GM12865 (cell line): ENCODE data around the gene SNX20.

Source experiments
- DNase-seq: peaks from one replicate; pipeline ENCODE4 v3.0.0; 2010; ENCODE audit warnings: low read depth
- H3K4me3 ChIP-seq: 2 replicates; pipeline ENCODE4 v1.5.1; 2011; ENCODE audit warnings: mild to moderate bottlenecking, low read depth, low read length, control low read depth
- TF ChIP-seq, protein P1 (sequence below): IDR thresholded peaks from 2 replicates; pipeline ENCODE4 v1.5.1; 2011; ENCODE audit warnings: low read length, control low read depth, low read depth, inconsistent platforms; ENCODE audit not compliant: insufficient read depth; ENCODE audit errors: missing control alignments

SNX20 gene

DNA sequence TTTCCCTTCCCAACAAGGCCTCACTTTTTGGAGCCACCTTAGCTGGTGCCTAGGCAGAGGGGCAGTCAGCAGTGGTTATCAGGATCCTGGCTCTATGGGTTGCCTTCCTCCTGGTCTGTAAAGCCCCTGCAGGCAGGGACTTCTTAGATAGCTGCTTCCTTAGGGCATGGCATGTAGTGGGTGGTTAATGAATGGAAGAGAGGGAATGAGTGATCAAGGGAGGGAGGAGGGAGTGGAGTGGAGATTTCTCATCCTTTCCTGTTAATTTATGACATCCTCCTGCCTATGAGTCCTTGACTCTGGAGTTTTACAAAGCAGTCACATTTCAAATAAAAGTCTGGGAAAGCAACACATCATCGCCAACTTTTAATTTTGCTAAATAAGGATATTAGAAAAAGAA, 40.7 kb downstream of the SNX20 start:
- TF ChIP-seq, protein P1, sequence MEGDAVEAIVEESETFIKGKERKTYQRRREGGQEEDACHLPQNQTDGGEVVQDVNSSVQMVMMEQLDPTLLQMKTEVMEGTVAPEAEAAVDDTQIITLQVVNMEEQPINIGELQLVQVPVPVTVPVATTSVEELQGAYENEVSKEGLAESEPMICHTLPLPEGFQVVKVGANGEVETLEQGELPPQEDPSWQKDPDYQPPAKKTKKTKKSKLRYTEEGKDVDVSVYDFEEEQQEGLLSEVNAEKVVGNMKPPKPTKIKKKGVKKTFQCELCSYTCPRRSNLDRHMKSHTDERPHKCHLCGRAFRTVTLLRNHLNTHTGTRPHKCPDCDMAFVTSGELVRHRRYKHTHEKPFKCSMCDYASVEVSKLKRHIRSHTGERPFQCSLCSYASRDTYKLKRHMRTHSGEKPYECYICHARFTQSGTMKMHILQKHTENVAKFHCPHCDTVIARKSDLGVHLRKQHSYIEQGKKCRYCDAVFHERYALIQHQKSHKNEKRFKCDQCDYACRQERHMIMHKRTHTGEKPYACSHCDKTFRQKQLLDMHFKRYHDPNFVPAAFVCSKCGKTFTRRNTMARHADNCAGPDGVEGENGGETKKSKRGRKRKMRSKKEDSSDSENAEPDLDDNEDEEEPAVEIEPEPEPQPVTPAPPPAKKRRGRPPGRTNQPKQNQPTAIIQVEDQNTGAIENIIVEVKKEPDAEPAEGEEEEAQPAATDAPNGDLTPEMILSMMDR: no peak
- H3K4me3 ChIP-seq: no peak overlapping the region
- no peak for DNase-seq

DNA sequence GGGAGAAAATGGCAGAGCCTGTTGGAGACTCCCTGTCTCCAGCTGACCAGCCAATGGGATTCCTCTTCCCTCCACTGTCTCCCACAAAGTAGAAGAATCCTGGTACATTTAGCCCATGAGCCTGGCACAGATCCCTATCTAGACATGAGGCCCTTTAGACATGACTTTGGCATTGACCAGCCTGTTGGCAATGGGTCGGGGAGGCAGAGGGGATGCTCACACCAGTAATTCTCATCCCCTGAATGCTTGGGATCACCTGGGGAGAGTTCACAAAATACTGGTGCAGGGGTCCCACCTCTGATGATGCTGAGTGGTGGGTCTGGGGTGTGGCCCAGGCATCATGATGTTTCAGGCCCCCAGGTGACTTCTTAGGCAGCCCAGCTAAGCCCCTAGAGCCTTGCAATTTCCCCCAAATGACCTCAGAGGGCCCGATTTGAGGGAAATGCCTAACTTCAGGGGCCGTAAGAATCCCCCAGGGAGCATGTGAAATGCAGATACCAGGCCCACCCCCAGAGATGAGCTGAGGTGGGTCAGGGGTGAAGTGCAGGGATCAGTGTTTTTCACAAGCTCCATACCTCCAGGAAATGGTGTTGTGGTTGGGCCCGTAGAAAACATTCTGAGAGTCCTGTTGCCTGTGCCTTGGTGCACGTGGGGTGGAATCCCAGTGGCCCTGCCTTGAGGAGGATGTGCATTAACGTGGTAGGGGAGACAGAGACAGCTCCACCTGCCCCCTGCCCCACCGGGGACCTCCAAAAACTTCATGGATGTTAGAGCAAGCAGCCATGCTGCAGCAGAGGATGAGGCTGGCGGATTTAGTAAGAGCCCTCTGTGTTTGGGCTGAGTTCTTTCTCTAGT, 42.1 kb downstream of the SNX20 start:
- TF ChIP-seq, protein P1: no peak
- no peak for DNase-seq
- H3K4me3 ChIP-seq: no peak overlapping the region

DNA sequence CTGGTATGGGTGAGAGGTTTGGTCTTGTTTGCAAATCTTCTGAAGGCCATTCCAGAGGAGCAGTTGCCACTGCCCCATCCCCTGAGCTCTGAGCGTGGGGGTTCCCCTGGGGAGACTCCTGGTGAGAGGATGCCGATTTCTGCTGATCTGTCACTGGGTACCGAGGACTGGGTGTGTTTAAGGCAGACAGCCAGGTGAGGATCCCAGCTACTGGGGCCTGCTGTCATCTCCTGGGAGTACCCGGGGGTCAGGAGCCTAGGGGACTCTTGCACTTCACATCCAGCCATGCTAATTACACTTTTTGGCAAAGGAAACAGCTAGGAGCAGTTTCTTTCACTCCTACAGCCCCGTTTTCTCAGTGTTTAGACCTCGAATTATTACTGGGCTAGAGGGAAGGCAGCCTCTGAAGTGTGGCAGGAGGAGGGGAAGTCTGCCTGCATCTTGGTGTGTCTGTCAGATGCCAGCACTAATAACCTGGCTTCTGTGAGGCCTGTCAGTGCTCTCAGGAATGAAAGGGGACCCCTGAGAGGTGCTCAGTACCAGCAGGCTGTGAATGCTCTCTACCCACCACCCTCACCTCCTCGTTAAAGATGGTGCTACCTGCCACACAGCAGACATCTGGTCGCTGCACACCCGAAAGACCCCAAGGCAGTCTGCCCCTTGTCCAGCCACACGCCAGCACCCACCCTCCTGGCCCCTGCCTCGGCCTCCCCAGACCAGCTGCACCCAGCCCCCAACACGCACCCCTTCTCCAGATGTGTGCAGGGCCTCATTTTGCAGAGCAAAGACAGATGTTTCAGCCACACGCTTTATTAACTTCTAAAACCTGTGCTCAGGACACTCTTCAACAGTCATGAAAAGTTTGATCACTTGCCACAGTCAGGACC, 43.2 kb downstream of the SNX20 start:
- DNase-seq: no peak
- TF ChIP-seq, protein P1: no peak
- no peak overlapping the region for H3K4me3 ChIP-seq

DNA sequence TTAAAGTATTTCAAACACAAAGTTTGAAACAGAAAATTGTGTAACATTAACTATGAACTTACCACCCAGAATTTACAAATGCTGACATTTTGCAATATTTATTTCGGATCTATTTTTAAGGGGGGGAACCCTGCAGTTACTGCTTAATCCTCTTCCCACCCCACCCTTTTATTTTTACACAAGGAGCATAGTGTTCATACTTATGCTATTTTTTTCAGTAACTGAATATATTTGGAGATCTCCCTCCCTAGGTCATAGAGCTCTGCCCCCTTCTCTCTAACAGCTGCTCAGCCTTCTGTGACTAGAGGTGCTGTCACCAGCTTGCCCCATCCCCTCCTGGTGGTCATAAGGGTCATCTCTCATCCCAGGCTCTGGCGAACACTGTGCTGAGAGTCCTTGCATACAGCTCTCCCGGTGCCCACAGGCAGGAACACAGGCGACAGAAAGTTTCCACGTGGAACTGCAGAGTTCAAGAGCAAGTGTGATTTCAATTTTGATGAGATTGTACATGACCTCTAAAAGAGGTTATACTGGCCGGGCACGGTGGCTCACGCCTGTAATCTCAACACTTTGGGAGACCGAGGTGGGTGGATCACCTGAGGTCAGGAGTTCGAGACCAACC, 44.2 kb downstream of the SNX20 start:
- TF ChIP-seq, protein P1: no peak
- H3K4me3 ChIP-seq: no peak overlapping the region
- no peak for DNase-seq

DNA sequence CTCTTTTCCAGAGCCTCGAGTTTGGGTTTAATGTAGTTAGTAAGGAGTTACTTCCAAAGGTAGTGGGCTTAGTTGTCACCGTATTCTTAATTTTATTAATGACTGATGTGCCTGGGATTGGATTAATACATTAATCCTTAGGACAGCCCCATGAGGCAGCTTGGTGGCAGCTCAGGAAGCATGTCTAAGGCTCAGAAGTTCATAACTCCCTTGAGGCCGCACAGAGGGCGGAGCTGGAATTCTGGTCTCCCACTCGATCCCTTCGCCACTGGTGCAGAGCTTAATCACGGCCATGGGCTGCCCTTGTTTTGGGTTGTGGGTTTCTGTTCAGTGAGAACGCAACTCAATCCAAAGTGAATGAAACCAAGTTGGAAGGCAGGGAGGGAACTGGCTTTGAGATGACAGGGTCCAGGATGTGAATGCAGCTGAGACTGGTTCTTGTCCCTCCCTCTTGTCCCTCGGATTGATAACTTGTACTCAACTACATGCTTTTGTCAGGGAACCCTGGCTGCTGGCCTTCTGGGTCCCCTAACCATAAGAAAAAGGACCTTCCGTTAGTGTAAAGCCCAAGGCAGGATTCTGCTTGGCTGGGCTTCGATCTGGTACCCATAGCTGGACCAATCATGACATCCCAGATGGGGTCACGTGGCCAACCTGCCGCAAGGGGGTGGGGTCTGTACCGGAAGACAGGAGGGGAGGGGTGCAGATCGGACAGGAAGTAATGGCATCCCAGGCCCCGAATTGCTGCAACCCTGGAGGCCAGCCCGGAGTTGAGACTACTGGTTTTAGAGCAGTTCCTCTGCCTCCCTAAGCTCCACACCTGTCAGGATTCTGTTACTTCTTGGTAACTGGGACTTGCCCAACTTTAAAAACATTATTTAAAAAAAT, 45.4 kb downstream of the SNX20 start:
- no peak overlapping the region for H3K4me3 ChIP-seq
- TF ChIP-seq, protein P1: no peak
- DNase-seq: peak; percentile 28

DNA sequence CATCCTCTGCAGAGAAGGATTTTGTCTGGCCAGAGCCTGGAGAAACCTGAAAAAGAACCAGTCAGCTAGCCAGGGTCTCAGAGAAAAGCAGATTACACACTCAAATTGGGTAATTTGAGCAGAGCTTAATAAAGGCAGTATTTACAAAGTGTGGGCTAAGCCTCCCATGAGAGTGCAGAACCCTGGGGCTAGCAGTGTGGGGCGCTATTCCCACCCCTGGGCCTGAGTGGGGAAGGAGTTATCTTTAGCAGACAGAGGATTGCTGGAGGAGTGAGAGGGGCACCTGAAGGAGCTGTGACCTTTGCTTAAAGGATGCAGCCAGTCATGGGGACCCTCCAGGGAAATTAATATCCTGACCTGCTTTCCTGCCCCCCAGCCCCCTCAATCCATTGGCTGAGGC, 46.2 kb downstream of the SNX20 start:
- H3K4me3 ChIP-seq: no peak overlapping the region
- DNase-seq: no peak
- TF ChIP-seq, protein P1: no peak
